Suprapubic skin (tissue), 4 donors: ENCODE data around the gene SEMA4C.

ENCODE experiments used
- POLR2A ChIP-seq, 2 donors: fragments of 450-650 bp; IDR thresholded peaks; one replicate each; pipeline ENCODE4 v1.6.1; 2017; ENCODE audit warnings: antibody characterized with exemption in 2 of 2, mild to moderate bottlenecking in 2 of 2, moderate library complexity in 2 of 2
- POLR2AphosphoS5 ChIP-seq, 3 donors: sonication (generic); formaldehyde crosslinking; IDR thresholded peaks; one replicate each; pipeline ENCODE4 v1.6.1; 2017; ENCODE audit warnings: antibody characterized with exemption in 3 of 3
- TF ChIP-seq, protein P1 (sequence below), 2 donors: fragments of 200-600 bp in 1 of 2; fragments of 450-650 bp in 1 of 2; sonication (generic) in 1 of 2; IDR thresholded peaks; one replicate each; pipeline ENCODE4 v1.5.1; 2016 to 2019; ENCODE audit warnings: antibody characterized with exemption in 2 of 2, mild to moderate bottlenecking in 1 of 2, moderate library complexity in 1 of 2

DNA sequence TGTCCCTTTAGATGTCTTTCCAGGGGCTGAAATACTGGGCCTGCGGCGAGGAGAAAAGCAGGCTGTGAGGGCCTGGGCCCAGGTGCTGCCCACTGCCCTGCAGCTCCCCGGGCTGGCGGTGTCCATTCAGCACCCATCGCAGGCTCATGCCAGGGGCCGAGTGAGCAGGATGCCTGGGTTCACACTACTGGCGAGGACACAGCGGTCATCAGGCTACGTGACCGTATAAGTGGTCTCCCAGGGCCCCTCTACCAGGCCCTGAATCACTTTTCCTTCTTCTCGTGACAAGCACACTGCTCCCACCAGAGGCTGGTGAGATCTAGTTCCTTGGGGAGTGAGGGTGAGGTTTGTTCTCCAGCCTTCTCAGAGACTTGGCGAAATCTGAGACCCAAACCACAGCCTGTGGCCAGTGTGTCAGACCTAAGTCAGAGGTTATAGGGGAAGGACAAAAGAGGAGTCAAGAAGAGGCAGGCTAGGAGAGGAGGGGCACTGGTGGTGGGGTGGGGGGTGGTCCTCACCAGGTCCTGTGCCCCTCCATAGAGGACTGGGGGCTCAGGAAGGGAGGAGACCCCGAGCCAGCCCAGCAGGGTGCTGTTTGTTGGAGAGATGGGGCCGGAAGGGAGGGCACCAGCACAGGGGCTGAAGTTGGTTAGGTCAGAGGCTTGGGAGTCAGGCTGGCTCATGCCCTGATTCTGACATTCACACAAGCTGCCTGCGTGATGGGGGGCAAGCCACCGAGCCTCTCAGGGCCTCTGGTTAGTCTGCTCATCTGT, 6.6 kb upstream of the SEMA4C start:
- TF ChIP-seq POLR2A (IDR thresholded peaks at IDR 0.05) (no peak), POLR2AphosphoS5 (IDR thresholded peaks at IDR 0.05) (no peak)
- TF ChIP-seq, protein P1, sequence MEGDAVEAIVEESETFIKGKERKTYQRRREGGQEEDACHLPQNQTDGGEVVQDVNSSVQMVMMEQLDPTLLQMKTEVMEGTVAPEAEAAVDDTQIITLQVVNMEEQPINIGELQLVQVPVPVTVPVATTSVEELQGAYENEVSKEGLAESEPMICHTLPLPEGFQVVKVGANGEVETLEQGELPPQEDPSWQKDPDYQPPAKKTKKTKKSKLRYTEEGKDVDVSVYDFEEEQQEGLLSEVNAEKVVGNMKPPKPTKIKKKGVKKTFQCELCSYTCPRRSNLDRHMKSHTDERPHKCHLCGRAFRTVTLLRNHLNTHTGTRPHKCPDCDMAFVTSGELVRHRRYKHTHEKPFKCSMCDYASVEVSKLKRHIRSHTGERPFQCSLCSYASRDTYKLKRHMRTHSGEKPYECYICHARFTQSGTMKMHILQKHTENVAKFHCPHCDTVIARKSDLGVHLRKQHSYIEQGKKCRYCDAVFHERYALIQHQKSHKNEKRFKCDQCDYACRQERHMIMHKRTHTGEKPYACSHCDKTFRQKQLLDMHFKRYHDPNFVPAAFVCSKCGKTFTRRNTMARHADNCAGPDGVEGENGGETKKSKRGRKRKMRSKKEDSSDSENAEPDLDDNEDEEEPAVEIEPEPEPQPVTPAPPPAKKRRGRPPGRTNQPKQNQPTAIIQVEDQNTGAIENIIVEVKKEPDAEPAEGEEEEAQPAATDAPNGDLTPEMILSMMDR (IDR thresholded peaks at IDR 0.05), result no peak
